Omental fat pad (tissue), 4 donors: Measurements from ENCODE around the gene IGFBP4. TPM values are rescaled to one million over a fixed set of nuclear protein-coding genes. Genes with fewer than 3 reads are reported as not detected.

ENCODE experiments used
- ATAC-seq: fragments of 150-250 bp; one replicate; pipeline ENCODE4 v1.9.1; 2016; ENCODE audit warnings: mild to moderate bottlenecking, moderate library complexity; ENCODE audit not compliant: low FRiP score
- DNase-seq: peaks from one replicate; pipeline ENCODE4 v3.0.0-alpha.2; 2019; ENCODE audit warnings: low spot score
- CTCF ChIP-seq, 3 donors: fragments of 450-650 bp; IDR thresholded peaks; one replicate each; pipeline ENCODE4 v1.5.1; 2016 to 2017; ENCODE audit warnings: antibody characterized with exemption in 3 of 3, mild to moderate bottlenecking in 3 of 3, moderate library complexity in 2 of 3
- total RNA-seq, 4 donors: library from RNA; depleted of rRNA; stranded (reverse); fragments of >200 nt; gene quantifications; one replicate each; pipeline ENCODE4 v1.1.0, GENCODE V29; 2016

Gene IGFBP4
- total RNA-seq, 4 donors from 2014 or later: 352 to 633 (median 429) TPM

- DNase-seq: no peak
- no peak for TF ChIP-seq CTCF (IDR thresholded peaks at IDR 0.05)
- no peak for ATAC-seq
Observed at GRCh38 chr17:40418428-40418706, 24.9 kb upstream of the IGFBP4 start.

GRCh38 chr17:40419559-40420331 is 23.5 kb upstream of the IGFBP4 start:
- DNase-seq (no peak), ATAC-seq (no peak)
- TF ChIP-seq CTCF (IDR thresholded peaks at IDR 0.05): no peak

DNA sequence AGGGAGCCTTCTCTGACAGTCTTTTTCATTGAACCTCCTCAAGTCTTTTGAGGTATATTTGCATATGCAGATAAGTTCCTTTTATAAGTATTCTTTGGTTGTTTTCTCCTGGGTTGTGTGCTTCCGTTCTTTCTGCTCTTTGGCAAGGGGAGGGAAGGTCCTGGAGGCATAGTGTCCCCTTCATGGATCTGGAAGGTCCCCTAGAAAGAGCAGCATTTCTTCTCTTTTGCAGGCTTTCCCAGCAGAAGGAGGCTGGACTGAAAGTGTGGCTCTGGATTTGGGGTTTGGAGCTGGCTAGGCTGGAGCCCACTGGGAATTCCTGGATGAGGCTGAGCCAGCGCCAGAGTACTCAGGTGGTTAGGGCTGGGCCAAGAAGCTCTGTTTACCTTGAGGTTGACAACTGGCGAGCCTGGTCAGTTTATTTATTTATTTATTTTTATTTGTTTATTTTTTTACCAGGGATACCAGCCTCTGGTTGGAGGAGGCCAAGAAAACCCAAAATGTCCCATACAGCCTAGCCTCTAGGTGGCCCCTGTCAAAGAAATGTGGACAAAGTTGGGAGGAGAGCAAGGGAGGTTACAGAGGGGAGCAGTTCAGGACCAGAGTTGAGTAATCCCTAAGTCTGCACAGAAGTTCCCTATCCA is 20.1 kb upstream of the IGFBP4 start:
- no peak for DNase-seq
- no peak for ATAC-seq
- TF ChIP-seq CTCF (IDR thresholded peaks at IDR 0.05): no peak

- no peak for ATAC-seq
- no peak for DNase-seq
Observed at GRCh38 chr17:40425741-40426140, 17.5 kb upstream of the IGFBP4 start.

DNA sequence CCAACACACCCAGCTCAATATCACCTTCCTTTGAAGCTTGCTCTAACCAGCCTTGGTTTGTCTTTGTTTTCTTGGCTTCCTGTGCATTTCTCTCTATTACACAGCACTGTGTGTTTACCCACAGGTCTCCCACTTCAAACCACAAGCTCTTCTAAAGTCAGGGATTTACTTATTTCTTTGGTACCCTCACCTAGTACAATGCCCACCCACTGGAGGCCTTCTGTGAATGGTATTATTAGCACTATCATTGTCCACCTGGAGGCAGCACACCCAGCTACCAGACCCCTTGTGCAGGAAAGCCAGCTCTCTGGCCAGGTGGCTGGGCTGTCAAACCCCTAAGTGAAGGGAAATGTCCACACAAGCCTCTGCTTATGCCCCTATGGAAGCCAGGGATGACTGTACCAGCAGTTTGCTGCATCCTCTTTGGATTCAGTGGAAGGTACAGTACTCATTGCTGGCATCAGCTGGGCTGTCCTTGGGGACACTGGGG is 16.2 kb upstream of the IGFBP4 start:
- no peak for ATAC-seq
- no peak for DNase-seq

More at GRCh38 chr17:40425741-40426140, 17.5 kb upstream of the IGFBP4 start:
- no peak for TF ChIP-seq CTCF (IDR thresholded peaks at IDR 0.05)

GRCh38 chr17:40430272-40431230 is 12.7 kb upstream of the IGFBP4 start:
- no peak for DNase-seq
- ATAC-seq: no peak
- no peak for TF ChIP-seq CTCF (IDR thresholded peaks at IDR 0.05)

More for the DNA sequence above, 16.2 kb upstream of the IGFBP4 start:
- no peak for TF ChIP-seq CTCF (IDR thresholded peaks at IDR 0.05)
